ENCODE measurements around the gene BABAM2.

The BABAM2 gene

DNA sequence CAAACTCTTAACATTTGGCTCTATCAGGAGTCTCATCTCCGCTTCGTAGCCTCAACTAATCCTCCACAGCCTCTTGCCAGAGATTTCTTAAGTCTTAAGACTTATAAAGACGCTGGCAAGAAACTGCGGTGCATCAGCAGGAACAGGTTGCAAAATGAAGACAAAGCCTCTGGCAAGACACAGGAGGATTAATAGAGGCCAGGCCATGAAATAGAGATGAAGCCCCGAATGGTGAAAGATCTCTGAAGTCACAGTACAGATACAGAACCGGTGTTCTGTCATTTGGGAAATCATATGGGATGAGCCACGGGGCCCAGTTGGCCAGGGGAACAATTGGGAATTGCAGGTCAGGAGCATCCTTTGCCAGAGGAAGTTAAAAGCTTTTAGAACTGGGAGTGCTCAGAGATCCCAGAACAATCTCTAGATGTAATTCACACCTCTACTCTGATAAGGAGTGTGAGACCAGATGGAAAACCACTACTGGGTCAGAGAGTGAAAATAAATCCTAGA, 311.2 kb downstream of the BABAM2 start:
- DNase-seq (ENCODE audit: low read depth in 2 of 2): no peak

- DNase-seq (ENCODE audit: low read depth in 2 of 2): no peak
Measured at GRCh38 chr2:28202719-28203118, 312.2 kb downstream of the BABAM2 start.

DNA sequence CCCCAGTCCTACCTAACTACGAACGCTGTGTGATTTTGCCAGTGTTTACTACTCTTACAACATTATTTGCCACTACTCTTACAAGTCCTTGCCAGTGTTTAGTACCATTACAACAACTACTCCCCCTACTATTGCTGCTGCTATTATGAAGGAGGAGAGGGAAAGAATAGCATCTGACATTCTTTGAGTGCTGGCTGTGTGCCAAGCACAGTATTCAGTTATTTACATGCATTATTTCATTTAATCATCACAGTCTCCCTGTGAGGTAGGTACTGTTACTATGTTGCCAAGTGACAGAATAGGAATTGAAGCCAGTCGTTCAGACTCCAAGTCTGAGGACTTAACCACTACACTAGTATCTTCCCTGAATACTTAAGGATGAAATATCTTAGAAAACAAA, 316.2 kb downstream of the BABAM2 start:
- DNase-seq (ENCODE audit: low read depth in 2 of 2): no peak

DNA sequence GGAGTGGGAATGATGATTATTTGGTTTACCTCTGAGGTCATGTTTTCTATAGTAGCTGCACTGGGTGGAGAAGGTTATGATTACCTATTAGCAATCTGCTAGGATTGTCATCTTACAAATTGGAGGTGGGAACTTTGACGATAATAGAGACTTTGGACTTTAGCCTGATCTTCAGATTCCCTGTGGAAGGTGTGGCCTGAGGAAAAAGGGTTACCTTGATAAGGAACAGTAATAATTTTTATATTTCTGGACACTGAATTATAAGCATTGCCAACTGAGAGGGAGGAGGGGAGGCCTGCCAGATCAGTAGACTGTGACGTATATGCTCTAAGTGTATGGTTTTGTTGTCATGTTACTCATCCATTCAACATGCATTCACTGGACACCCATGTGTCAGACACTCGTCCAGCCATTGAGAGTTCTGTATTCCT, 318.7 kb downstream of the BABAM2 start:
- DNase-seq (ENCODE audit: low read depth in 2 of 2): no peak

DNA sequence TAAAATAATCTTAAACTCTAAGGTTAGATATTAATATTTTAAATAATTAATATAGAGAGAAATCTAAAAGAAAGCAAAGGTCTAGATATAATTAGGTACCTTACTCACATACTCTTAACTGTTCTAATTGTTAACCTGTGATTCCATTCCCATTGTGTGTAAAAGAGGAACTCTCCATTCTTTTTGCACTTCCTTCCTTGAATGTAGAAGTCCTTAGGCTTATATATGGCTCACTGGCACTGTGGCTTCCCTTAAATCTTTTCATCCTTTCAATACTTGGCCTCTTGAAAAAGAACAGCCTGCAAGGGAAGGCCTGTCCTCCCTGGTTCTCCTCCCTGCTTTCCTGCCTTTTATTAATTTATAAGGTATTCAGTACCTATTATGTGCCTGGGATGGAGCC, 319.3 kb downstream of the BABAM2 start:
- no peak for DNase-seq (ENCODE audit: low read depth in 2 of 2)

DNA sequence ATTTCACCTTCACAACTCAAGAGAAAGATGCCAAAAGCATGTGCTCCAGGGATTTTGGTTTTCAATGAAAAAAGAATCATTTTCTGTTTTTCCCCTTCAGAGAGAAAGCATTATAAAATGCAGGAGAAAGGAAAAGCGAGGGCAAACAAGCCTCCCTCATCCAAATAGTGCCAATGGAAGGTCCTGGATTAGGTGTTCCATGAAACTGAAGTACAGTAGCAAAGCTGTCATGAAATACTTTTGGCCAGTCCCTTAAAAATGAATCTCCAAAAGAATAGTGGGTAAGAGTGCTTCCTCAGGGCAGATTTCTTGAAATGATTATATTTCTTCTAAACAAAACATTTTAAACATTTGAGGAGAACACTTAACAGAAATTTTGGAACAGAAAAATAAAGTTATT, 320.0 kb downstream of the BABAM2 start:
- no peak for DNase-seq (ENCODE audit: low read depth in 2 of 2)

DNA sequence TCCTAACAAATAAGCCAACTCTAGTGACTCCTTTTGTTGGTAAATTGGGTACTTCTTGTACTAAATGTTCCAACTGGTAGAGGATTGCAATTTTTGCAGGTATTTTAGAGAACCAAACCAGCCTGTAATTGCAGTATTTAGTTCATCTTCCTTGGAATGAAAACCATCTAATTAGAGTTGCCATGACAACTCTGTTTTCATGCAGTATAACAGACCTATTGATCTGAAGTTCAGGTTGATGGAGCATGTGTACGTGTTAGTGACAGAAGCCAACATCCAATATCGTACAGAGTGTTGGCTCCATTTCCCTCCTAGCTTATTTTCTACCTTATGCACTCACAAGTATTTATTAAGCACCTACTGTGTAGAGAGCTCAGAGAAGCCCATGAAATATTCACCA, 325.8 kb downstream of the BABAM2 start:
- DNase-seq (ENCODE audit: low read depth in 2 of 2): no peak

DNA sequence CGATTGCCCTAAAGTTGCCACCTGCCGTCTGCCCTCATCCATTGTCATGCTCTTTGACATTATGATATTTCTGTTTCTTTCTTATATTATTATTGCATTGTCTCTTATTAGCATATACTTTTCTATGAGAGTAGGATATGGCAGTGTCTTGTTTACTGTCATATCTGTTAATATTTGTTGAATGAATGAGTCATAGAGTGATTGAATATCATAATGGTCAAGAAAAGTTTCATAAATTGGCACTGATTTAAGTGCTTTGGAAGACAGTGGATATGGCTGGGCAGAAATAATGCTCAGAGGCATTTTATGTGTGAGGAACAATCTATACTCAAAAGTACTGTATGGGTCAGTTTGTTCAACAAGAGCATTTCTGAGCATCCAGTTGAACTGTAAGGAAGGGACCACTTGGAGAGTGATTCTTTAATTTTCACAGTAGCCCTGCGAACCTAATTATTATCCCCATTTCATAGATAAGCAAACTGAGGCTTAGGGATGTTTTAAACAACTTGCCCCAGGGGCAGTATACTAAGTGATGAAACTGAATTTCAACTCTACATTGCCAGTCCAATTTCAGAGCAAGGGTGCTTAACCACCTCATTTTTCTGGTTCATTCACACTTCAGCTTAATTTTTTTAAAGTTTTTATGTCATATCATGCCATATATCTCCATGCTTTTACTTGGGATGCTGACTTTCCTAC, 326.7 kb downstream of the BABAM2 start:
- no peak for DNase-seq (ENCODE audit: low read depth in 2 of 2)

GRCh38 chr2:28219138-28219537, 328.6 kb downstream of the BABAM2 start:
- no peak for DNase-seq (ENCODE audit: low read depth in 2 of 2)

DNA sequence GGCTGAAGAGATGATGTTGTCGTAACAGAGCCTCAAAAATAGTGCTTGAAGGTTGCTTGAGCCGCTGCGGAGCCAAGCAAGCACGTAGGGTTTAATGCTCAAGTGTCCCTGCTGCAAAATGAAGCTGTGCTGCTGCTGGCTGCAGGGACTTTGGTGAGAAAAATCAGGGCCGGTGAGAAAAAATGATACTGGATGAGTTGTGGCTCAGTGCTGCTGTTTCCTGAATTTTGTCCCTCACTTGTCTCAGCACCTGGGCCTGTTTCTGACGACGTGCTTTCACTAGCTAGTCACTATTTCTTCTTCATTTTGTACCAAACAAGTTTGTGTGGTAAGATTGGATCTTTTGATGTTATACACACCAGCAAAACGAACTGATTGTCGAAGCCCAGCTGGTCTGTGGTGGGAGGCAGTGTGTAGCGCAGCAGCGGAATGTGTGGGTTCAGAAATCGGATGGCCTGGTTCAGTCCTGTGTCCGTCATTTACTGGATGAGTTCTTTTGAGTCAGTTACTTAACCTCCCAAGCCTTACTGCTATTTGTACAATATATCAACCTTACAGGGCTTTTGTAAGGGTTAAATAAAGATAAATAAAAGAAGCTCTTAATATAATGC, 329.3 kb downstream of the BABAM2 start:
- DNase-seq (ENCODE audit: low read depth in 2 of 2): no peak

DNA sequence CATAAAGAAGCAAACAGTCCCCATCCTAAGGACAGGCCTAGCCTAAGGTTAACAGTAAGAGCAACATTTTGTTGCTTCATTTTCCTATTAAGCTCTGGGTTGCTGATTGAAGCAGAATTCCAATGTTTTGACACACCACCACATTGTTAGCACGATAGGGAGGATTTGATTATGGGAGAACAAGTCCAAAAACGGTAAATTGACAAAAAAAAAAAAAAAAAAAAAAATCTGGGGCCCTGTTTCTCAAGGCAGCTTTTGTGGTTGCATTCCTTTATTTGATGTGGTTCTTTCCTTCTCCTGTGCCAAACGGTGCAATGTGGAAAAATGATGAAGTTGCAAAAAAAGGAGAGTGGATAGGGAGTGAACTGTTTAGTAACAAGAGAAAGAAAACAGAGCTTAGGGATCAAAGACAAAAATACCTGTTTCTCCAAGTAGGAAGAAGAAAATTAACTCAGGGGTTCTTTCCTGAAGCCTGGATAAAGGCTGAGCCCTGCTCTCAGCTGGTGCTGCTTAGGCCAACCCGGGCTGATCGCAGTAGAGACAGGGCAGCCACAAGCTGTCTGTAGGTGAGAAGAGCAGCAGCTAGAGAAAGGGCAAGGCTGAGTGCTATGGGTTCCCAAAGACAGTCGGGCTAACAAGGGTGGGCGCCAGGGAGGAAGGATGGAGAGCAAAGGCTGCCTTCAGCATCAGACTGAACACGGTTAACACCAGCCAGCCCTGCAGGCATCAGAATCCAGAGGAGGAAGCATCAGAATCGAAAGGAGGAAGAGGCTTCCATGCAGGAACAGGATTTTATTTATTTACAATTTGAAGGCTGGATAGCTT, 334.3 kb downstream of the BABAM2 start:
- DNase-seq (ENCODE audit: low read depth in 2 of 2): no peak

- DNase-seq (ENCODE audit: low read depth in 2 of 2): no peak
Measured at GRCh38 chr2:28225473-28226080, 335.0 kb downstream of the BABAM2 start.

GRCh38 chr2:28226558-28226957, 336.0 kb downstream of the BABAM2 start:
- no peak for DNase-seq (ENCODE audit: low read depth in 2 of 2)

- DNase-seq (ENCODE audit: low read depth in 2 of 2): no peak
Measured at GRCh38 chr2:28227498-28227897, 337.0 kb downstream of the BABAM2 start.

GRCh38 chr2:28228434-28228995, 338.0 kb downstream of the BABAM2 start:
- no peak for DNase-seq (ENCODE audit: low read depth in 2 of 2)

GRCh38 chr2:28231110-28231631, 340.6 kb downstream of the BABAM2 start:
- no peak for DNase-seq (ENCODE audit: low read depth in 2 of 2)

- no peak for DNase-seq (ENCODE audit: low read depth in 2 of 2)
Measured at GRCh38 chr2:28232295-28232694, 341.8 kb downstream of the BABAM2 start.

GRCh38 chr2:28233164-28233676, 342.7 kb downstream of the BABAM2 start:
- DNase-seq (ENCODE audit: low read depth in 2 of 2): no peak

GRCh38 chr2:28234807-28235206, 344.3 kb downstream of the BABAM2 start:
- no peak for DNase-seq (ENCODE audit: low read depth in 2 of 2)

GRCh38 chr2:28239207-28239606, 348.7 kb downstream of the BABAM2 start:
- DNase-seq (ENCODE audit: low read depth in 2 of 2): no peak

DNA sequence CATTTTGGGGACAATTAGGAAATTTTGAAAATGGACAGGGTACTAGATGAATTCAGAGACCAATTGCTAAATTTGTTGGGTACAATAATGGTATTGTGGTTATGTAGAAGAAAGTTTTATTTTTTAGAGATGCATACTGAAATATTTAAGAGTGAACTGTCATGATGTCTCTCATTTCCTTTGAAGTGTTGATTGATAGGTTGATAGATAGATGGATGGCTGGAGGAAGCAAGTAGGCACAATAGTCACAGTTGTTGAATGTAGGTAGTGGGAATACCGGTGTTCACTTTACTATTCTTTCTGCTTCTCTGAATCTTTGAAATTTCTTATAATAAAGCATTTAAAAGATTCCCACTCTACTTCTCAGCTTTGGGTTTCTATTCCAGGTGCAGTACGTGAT, 350.4 kb downstream of the BABAM2 start:
- DNase-seq (ENCODE audit: low read depth in 2 of 2): no peak
